G401.6 (cell line): ENCODE results near the gene CUBN.

ENCODE experiments used
- FAIRE-seq: peaks from 2 replicates; lab custom pipeline; 2012; peaks lifted over from hg19 to GRCh38; lab: Jason Lieb, UNC

Gene CUBN

DNA sequence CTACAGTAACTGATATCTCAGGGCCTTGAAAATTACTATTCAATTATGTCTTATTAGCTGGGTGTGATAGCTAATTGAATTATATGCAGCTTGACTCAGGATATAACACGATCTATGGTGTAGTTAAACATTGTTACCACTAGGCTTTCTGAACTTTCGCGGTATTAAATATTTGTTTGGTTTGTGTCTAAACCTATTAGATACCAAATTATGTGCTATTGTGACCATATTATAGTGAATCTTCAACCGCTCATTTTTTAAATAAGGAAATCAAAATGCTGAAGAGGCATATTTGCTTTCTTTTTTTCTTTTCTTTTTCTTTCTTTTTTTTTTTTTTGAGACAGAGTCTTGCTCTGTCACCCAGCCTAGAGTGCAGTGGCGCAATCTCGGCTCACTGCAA, 213.1 kb downstream of the CUBN start:
- FAIRE-seq, result no peak

DNA sequence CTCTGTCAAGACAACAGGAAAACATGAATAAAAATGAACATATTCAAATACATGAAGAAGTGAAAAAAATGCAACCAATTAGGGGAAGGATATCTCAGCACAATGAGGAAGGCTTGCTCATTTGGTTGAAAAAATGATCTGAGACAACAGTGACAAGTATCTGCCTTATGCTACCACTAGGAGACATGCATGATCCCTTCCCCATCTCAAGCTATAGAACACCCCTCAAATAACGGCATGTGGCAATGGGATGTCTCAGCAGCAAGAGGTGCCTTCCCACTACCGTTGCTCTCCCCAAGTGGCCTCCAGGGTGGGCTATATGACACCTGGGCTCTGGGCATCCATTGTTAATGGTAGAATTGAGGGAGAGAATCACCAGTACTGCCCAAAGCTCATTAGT, 214.3 kb downstream of the CUBN start:
- FAIRE-seq, result no peak

DNA sequence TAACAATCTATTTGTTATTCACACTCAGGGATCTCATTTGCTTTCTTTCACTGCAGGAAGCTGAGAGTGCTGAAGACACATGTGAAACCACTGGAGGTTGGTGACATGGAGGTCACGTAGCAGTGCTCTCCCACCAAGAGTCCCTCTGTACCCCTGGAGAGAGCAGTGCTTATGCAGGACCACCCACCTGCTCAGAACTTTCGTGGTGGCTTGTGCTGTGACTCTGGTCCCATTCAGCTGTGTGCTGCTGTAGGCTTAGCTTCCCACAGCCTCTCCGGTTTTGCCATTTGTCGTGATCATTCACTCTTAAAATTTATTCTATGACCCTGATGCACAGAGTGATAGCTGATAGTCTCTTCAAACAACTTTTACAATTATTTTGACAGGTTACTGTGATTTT, 216.3 kb downstream of the CUBN start:
- FAIRE-seq, result no peak

DNA sequence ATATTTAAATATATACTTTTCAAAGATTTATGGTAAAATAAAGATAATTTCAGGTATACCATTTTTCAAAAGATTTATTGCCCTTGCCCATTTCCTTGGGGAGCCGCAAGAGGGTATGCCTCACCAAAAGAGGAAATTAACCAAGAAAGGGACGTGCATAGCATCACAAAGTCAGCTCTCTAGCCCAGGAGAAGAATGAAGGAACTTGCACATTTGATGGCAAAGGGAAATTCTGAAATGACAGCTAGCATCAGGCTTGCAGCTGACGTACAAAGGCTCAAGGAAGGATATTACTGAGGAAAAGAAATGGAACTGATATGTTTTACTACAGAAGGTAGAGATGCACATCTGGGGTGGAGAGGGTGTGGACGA, 218.8 kb downstream of the CUBN start:
- FAIRE-seq, result no peak

DNA sequence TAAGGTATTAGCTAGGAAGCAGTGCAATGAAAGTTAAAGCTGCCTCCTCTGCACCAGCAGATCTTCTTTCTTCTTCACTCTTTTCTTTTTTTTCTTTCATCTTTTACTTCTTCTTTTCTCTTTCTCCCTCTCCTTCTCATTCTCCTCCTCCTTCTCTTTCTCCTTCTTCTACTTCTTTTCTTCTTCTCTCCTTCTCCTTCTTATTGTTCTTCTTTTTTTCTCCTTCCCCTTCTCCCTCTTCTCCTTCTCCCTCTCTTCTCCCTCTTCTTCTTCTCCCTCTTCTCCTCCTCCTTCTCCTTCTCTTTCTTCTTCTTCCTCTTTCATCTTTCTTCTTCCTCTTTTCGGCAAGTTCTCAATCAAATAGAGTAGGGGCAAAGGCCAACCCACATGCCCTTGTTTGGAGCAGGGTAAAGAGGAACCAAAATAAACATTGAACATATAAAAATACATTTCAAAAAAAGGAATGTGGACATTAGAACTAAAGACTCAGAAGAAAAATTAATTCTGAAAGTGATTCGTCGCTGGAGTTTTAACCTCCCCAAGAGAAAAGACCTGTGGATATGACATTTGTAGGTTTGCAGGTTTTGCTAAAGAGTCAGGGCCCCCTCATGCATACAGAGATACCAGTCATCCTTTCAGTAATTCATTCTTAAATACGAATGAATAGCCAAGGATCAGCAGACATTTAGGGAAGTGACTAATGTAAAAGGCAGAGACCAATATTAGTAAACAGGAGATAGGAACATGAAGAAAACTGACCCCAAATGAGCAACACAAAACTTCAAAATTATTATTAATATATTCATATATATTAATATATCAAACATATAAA, 219.4 kb downstream of the CUBN start:
- no peak for FAIRE-seq

DNA sequence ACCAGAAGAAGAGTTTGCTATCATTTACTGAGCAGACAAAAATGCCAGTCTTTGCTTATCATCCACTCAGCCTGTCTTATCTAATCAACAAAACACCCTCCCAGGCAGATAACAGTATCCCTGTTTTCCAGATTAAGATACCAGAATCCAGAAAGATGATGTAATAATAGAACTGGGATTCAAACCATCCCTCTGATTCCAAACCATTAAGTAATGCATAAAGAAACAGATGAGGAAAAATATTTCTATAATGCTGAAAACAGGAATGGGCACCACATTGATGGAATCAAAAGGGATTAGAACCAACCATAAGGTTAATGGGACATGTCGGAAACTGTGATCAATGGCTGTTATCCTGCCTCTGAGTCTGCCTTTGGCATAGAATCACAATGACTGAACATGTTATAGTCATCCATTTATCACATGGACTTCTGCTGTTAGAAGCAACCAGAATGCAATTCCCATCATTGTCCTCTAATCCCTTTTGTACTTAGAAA, 220.3 kb downstream of the CUBN start:
- FAIRE-seq, result no peak

DNA sequence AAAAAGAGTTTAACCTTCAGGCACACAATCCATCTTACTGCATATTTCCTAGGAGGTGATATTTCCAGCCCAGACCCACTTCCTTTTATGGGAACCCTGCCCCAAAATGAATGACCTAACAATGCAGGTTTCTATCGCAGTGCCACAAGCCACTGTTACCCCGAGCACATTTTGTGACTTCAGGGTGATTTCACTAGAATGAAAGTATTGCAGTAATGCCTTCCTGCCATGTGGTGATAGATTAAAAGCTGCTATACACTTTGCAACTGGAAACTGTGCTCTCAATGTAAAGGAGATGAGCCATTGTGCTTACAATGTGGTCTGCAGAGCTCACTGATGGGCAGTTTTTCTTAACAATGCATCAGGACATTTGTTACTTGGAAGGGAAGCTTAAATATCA, 221.9 kb downstream of the CUBN start:
- no peak for FAIRE-seq

DNA sequence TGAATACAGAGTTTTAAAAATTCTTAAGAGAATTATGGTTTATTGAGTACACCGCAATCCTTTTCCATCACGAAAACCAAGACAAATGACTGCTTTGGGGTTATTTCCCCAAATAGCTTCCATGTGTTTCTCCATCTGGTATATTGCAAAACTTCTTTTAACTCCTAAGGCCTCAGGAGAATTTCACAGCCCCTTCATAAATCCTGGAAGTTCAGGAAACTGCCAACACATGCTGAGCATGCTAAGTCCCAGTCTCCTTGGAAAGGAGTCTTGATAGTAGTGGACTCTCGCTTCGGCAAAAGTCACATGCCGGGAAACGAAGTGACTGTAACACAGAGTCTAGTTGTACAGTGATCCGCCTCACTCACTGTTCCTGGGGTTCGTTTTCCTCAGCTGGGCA, 224.3 kb downstream of the CUBN start:
- FAIRE-seq, result no peak

DNA sequence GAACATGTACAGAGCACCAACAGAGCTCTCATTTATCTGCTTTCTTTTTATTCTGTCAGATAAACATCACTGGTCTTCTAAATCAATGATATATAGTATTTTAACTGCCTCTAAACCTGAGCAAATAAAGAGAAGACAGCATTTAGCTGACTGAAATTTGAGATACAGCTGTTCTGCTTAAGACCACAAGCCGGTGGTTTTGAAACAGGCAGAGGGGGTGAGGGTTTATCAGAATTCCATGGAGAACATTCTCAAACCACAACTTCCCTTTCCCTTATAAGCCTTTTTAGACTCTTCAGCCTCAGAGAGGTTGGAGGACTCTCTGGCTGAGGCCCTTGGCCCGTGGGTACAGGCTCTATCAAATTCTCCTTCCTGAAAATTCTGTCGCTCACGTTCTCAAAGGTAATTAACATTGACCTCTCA, 225.0 kb downstream of the CUBN start:
- no peak for FAIRE-seq

DNA sequence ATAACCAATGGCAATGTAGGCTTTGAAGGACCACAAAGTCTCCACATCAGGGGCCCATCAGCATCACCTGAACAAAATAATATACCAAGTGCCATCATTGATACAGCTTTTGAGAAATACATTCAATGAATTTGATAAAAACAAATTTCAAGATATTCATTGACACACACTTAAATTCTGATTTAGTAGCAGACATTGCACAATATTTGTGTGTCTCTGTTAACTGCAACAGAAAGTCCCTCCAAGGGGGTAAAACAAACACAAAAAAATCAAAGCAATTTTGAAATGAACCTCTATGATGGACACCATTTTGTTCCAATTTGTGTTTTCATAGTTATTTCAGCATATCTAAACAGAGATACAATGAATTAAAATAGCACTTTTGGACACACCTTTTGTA, 225.6 kb downstream of the CUBN start:
- FAIRE-seq, result peak; percentile 30

DNA sequence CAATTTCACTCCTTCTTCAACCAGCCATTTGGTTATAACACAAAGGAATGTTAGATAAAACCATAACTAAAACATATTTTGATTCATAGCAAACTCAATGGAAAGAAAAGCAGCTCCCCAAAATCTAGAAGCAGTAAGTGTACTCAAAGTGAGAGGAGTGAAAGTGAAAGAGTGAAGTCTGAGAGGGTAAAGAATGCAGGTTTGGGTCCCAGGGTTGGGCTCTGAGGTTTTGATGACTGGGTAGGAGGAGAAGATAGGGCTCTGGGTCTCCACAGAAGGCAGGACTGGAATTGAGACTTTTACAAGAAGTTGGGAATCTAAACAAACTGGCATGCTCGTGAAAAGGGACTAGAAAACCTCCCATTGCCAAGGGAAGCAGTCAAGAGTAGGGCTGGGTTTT, 227.0 kb downstream of the CUBN start:
- FAIRE-seq, result no peak

DNA sequence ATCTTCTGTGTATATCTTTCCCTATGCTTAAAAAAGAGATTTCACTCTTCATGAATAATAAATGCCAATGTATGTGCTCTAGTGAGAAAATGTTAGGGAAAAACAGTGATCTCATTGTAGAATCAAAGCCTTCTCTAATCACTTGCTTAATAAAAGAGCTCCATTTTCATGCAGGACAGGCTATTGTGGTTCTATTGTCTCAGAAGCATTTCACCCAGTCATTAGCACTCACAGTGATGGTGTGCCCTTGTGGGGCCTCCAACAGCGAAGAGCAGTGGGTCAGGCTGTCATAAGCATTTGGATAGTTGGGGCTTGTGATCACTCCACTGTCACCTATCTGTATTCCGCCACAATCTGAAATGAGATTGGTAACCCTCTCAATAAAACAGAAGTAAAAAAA, 228.5 kb downstream of the CUBN start:
- no peak for FAIRE-seq

DNA sequence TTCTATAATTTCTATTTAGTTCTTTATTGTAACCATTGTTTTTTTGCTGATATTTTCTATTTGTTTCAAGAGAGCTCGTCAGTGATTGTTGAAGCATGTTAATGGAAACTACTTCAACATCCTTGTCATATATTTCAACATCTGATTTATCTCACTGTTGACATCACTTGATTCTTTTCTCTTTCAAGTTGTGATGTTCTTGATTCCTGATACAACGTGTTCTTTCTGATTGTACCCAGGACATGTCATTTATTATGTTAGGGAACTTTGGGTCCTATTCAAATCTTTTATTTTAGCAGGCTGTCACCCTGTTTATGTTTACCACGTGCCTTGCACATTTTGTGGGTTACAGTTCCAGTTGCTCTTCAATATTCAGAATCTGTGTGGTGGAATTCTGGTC, 232.6 kb downstream of the CUBN start:
- FAIRE-seq, result no peak

DNA sequence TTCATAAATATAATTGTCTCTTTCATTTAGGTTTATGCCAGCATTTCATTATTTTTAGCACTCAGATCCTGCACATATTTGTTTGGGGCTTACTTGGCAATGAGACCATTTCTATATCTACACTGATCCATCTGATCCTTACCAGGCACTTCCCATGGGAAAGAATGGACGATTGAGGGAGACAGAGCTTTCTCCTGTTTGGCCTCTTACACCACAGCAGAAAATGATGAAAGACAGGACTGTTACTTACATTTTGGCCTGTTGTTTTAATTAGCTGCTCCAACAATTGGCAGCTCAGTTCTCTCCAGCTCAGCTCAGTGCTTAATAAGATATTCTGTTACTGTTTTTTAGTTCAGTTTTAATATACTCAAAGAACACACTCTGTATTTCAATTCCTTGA, 234.8 kb downstream of the CUBN start:
- no peak for FAIRE-seq

DNA sequence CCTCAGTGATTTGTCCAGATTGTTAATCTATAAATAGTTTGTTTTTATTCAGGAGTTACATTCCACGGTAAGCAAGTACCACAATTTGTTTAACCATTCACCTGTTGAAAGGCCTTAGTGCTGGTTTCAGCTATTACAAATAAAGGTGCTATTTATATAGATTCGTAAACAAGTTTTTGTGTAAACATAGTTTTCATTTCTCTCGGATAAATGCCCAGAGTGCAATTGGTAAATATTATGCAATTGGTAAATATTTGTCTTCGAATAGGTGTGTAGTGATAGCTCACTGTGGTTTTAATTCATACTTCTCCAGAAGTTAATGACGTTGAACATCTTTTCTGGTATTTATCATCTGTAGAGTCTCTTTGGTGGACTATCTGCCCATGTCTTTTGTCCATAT, 235.9 kb downstream of the CUBN start:
- no peak for FAIRE-seq

DNA sequence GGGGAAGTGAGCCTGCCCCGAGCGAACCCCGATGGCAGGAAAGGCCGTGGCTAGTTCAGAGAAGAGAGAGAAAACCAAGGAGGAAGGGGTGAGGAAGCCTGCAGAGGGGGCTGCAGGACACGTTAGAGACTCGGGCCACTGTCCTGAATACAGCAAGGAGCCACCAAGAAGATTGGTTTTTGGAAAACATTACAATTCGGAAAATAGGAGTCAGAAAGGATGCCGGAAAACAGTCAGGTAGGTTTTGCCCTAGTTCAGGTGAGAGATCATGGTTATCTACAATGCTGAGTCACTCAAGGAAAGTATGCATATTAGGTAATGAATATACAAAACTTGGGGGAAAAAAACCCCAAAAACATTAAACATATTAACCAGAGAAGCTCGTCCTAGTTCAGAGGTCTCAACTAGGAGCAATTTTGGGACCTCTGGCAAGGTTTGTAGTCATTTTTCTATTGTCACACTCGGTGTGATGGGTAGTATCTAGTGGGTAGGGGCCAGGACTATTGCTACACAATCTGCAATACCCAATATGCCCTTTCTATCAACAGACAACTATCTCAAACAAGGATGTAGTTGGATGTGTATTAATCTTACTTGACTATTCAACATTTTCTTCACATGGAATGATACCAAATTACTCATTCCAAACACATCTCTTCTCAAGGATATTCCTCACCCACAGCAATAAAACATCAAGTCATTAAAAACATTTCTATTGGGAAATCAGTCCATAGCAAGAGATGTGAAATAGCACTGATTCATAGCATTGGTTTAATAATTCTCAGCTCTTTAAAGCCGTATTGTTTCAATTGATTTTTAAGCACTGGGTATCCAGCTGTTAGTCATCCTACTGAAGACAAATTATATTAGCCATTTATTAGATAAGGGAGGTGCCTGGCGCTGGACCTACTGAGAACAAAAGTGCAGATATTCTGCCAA, 238.0 kb downstream of the CUBN start:
- FAIRE-seq, result peak; percentile 84

DNA sequence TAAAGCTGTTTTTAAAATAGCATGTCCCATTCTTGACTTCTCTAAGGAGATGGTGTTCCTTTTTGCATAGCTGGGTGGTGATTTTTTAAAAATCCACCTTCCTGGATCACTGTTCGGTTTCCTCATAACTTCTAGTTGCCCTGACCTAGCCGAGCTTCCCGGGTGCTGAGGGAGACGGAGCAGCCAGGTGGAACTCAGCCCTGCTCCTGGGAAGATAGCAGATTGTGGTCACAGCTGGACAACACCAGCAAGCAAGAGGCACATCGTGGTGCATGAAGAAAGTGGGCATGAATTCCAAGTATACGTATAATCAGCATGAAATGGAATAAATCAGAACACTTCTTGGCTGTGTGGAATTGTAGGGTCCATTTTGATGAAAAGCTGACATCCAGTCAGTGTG, 238.9 kb downstream of the CUBN start:
- FAIRE-seq, result no peak

DNA sequence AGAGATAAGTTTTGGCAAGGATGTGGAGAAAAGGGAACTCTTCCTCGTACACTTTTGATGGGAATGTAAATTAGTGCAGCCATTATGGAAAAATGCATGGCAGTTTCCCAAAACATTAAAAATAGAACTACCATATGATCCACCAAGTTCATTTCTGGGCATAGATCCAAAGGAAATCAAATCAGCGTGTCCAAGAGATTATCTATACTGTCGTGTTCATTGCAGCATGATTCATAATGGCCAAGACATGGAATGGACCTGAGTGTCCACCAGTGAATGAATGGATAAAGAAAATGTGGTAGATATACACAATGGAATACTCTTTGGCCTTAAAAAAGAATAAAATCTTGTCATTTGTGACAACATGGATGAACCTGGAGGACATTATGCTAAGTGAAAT, 242.0 kb downstream of the CUBN start:
- no peak for FAIRE-seq

DNA sequence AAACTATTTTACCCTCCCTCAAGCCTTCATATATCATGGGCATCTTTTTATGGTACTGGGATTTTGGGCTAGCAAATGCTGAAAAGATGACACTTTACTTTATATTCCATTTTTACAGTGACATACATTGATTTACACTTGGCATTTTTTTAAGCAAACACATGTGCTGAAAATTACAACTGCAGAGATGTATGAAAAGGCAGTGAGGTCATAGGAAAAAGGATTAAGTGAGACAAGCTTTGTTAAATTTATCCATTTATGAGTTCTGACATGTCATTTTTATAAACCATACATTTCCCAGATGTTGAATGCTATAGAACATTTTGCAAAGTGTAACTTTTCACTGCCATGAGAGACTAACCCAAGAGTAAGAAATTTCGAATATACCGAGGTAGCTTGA, 243.6 kb downstream of the CUBN start:
- no peak for FAIRE-seq

DNA sequence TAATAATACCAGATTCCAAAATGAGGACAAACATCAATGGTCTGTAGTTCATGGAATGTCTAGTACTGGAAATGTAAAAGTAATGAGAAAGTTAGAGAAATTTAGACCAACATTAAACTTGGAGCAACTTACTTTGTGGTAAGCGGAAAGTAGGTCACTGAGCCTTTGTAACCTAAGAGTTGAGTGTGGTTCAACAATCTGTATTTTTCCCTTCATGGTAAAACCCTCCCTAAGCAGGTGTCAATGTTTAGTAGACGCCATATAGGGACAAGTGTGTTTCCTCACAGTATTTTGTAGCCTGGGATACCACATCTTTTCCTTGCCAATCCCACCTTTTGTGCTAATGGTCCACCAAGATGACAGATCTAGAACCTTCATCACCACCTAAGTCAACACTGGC, 245.1 kb downstream of the CUBN start:
- no peak for FAIRE-seq

DNA sequence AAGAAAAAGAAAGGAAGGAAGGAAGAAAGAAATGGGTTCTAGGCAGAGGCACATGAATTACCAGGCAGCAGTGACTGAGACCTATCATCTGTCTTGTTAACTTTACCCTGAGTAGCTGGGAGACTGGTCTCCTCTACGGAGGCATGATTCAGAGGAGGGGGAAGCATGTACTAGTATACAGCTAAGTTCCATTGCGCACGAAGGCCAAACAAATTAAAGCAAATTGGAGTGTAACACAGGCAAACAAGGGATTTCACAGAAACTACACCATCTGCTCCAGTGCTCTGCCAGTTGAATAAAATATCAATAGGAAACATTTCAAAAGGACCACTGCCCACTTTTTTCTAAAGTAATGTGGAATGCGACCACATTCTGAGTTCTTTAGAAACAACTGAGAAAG, 246.5 kb downstream of the CUBN start:
- no peak for FAIRE-seq

DNA sequence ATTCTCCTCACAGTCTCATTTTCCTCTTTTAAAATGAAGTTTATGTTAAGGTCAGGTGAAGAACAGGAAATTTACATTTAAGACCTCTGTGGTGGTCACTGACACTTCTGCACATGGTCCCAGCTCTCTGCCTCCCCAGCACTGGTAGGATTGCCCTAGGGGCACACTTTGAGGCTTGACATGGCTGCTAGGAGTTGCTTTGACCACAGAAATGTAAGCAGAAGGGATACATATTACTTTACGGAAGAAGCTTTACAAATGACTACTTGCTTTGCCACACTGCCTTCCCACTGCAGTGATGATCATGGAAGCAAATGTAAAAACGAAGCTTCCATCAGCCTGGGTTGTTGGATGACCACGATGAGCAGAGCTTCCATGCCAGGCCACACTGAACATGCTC, 259.3 kb downstream of the CUBN start:
- no peak for FAIRE-seq

DNA sequence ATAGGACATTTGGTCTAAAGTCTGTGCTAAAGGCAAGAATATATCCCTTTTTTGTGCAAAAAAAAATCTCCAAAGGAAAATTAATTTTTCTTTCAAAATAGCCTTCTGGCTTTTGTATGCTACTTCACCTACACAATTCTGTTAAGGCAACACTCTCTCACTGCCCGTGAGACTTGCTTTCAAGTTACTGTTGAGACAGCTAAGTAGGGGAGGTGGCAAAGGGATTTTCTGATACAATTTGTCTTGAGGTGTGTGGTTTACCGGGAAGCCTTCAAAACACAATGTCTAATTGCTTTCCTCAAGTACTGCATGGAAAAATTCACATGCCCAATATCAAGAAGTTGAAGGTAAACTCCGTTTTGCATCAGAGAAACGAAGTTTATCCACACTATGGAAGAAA, 261.6 kb downstream of the CUBN start:
- no peak for FAIRE-seq
